ENCODE measurements around the gene DNAI1.
"Not testable (repeated sequence)": the region's sequence is repeated elsewhere in the genome, so short reads cannot be mapped to it uniquely, and the experiment has no call there.

Gene DNAI1
- total RNA-seq: 0 to 0.49 (median 0.05) reads per million in 4 experiments

- peak; percentile 99 for DNase-seq
Measured at GRCh38 chr9:34458013-34458958, at the start of gene DNAI1, which contains the start of gene FAM219A. Gene DNAI1, plus strand, starts transcription at chr9:34458805. Its CDS starts 201 bp downstream, at chr9:34459006. Gene FAM219A, minus strand, starts transcription at chr9:34458570. Its CDS starts 307 bp downstream, at chr9:34458263.

GRCh38 chr9:34409154-34409553 lies 49.5 kb upstream of the DNAI1 start:
- DNase-seq: no peak

GRCh38 chr9:34412336-34412735 lies 46.3 kb upstream of the DNAI1 start:
- no peak for DNase-seq

- DNase-seq: no peak
Measured at GRCh38 chr9:34413231-34413852, 45.3 kb upstream of the DNAI1 start.

GRCh38 chr9:34417734-34418133 lies 40.9 kb upstream of the DNAI1 start:
- no peak for DNase-seq

GRCh38 chr9:34419716-34420504 lies 38.7 kb upstream of the DNAI1 start:
- DNase-seq: no peak

GRCh38 chr9:34426347-34427074 lies 32.1 kb upstream of the DNAI1 start:
- DNase-seq: no peak

- DNase-seq: no peak
Measured at GRCh38 chr9:34428325-34428958, 30.2 kb upstream of the DNAI1 start.

GRCh38 chr9:34430843-34431437 lies 27.7 kb upstream of the DNAI1 start:
- no peak for DNase-seq

GRCh38 chr9:34431667-34432066 lies 26.9 kb upstream of the DNAI1 start:
- no peak for DNase-seq

GRCh38 chr9:34437006-34437925 lies 21.3 kb upstream of the DNAI1 start:
- DNase-seq: peak; percentile 32

- not testable (repeated sequence) for DNase-seq
Measured at GRCh38 chr9:34437926-34438307, 20.7 kb upstream of the DNAI1 start.

GRCh38 chr9:34438465-34438864 lies 20.1 kb upstream of the DNAI1 start:
- DNase-seq: not testable (repeated sequence)

GRCh38 chr9:34440017-34440416 lies 18.6 kb upstream of the DNAI1 start:
- no peak for DNase-seq

GRCh38 chr9:34442770-34443169 lies 15.8 kb upstream of the DNAI1 start:
- DNase-seq: no peak

- DNase-seq: no peak
Measured at GRCh38 chr9:34443533-34443932, 15.1 kb upstream of the DNAI1 start.

- no peak for DNase-seq
Measured at GRCh38 chr9:34443976-34444375, 14.6 kb upstream of the DNAI1 start.

GRCh38 chr9:34446468-34446891 lies 12.1 kb upstream of the DNAI1 start:
- DNase-seq: no peak

- DNase-seq: no peak
Measured at GRCh38 chr9:34446951-34447350, 11.7 kb upstream of the DNAI1 start.

GRCh38 chr9:34450644-34451043 lies 8.0 kb upstream of the DNAI1 start:
- no peak for DNase-seq
